Lung (tissue), 12 donors: ENCODE measurements around the gene CRMP1. TPM values are rescaled to one million over a fixed set of nuclear protein-coding genes. Genes with fewer than 3 reads are reported as not detected.

ENCODE experiments used
- ATAC-seq: fragments of 200-7000 bp; cut with Tn5 transposase; one replicate; pipeline ENCODE4 v1.9.1; 2020; ENCODE audit warnings: moderate number of reproducible peaks; ENCODE audit not compliant: insufficient read depth, low FRiP score
- DNase-seq, 3 donors: peaks; one replicate each; pipeline ENCODE4 v3.0.0-alpha.2; 2013 to 2017
- H3K27ac ChIP-seq, 2 donors: one replicate each; pipeline ENCODE4 v1.5.1; 2013; ENCODE audit warnings: mild to moderate bottlenecking in 2 of 2, moderate library complexity in 2 of 2, control low read depth in 1 of 2, inconsistent platforms in 1 of 2, low read depth in 1 of 2, low read length in 1 of 2
- H3K27me3 ChIP-seq, 3 donors: one replicate each; pipeline ENCODE4 v1.5.1; 2013; ENCODE audit warnings: low read length in 2 of 3; ENCODE audit not compliant: control insufficient read depth in 3 of 3, insufficient read depth in 3 of 3
- H3K36me3 ChIP-seq, 4 donors: one replicate each; pipeline ENCODE4 v1.5.1; 2013; ENCODE audit warnings: low read length in 4 of 4, mild to moderate bottlenecking in 1 of 4, moderate library complexity in 1 of 4; ENCODE audit not compliant: control insufficient read depth in 4 of 4, insufficient read depth in 4 of 4
- H3K4me1 ChIP-seq, 5 donors: one replicate each; pipeline ENCODE4 v1.5.1; 2013; ENCODE audit warnings: low read length in 5 of 5, mild to moderate bottlenecking in 2 of 5, moderate library complexity in 1 of 5; ENCODE audit not compliant: control insufficient read depth in 5 of 5, insufficient read depth in 5 of 5
- H3K4me3 ChIP-seq: one replicate; pipeline ENCODE4 v1.5.1; 2013; ENCODE audit warnings: mild to moderate bottlenecking, control low read depth, moderate library complexity
- H3K9ac ChIP-seq, 2 donors: one replicate each; pipeline ENCODE4 v1.5.1; 2013; ENCODE audit warnings: low read length in 2 of 2, control low read depth in 1 of 2; ENCODE audit not compliant: insufficient read depth in 1 of 2
- H3K9me3 ChIP-seq, 4 donors: one replicate each; pipeline ENCODE4 v1.5.1; 2013; ENCODE audit warnings: low read length in 3 of 4, mild to moderate bottlenecking in 1 of 4, moderate library complexity in 1 of 4; ENCODE audit not compliant: control insufficient read depth in 4 of 4, insufficient read depth in 3 of 4
- WGBS, 2 donors: extraction: QIAGEN DNeasy Blood & Tissue Kit; methylation state at CpG; one replicate each; pipeline ENCODE4 v1.1.7; 2013; 5-methylcytosine and 5-hydroxymethylcytosine counted together
- polyA plus RNA-seq, 2 donors: library from polyadenylated mRNA; stranded (reverse); fragments of 200-250 nt; gene quantifications; one replicate each; pipeline ENCODE4 v1.2.1, GENCODE V29; 2013
- total RNA-seq, 2 donors: library from RNA; depleted of rRNA in 1 of 2; stranded (reverse); fragments of >200 nt in 1 of 2; gene quantifications; one replicate each; pipeline ENCODE4 v1.2.1, GENCODE V29; 2014 to 2021
- TF ChIP-seq, protein P1 (sequence below): IDR thresholded peaks from 2 replicates; pipeline ENCODE4 v1.5.1; 2012; ENCODE audit warnings: mild to moderate bottlenecking; ENCODE audit errors: control extremely low read depth, extremely low read depth
- donor health status: control.
- donor health status: control.
- donor health status: Bipolar disorder and iron deficiency.
- donor health status: healthy.
- donor health status: DM: yes; HTN: yes; CAD: no.

CRMP1 gene
- total and polyA plus RNA-seq, 4 donors = 2.1 to 24.4 (median 4.6) TPM

GRCh38 chr4:5845035-5845905 is 47.6 kb downstream of the CRMP1 start:
- peaks cover 0 to 10% (median 5%) of the 10 kb centered on the region in 4 donors for H3K36me3 ChIP-seq
- no peak overlapping the region for H3K9ac ChIP-seq
- no peak overlapping the region for H3K27ac ChIP-seq
- TF ChIP-seq, protein P1, sequence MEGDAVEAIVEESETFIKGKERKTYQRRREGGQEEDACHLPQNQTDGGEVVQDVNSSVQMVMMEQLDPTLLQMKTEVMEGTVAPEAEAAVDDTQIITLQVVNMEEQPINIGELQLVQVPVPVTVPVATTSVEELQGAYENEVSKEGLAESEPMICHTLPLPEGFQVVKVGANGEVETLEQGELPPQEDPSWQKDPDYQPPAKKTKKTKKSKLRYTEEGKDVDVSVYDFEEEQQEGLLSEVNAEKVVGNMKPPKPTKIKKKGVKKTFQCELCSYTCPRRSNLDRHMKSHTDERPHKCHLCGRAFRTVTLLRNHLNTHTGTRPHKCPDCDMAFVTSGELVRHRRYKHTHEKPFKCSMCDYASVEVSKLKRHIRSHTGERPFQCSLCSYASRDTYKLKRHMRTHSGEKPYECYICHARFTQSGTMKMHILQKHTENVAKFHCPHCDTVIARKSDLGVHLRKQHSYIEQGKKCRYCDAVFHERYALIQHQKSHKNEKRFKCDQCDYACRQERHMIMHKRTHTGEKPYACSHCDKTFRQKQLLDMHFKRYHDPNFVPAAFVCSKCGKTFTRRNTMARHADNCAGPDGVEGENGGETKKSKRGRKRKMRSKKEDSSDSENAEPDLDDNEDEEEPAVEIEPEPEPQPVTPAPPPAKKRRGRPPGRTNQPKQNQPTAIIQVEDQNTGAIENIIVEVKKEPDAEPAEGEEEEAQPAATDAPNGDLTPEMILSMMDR = no peak
- ATAC-seq (no peak), DNase-seq (peak in 1 of 3 donors; percentile 34)
- H3K4me3 ChIP-seq = no peak overlapping the region
- H3K9me3 ChIP-seq = peaks cover 0 to 3% (median 0%) of the 10 kb centered on the region in 4 donors
- H3K4me1 ChIP-seq = peaks cover 0 to 26% (median 9%) of the 10 kb centered on the region in 5 donors
- WGBS, 2 donors = 67 to 75% methylated on average over 13 of the region's 13 CpGs
- H3K27me3 ChIP-seq = peaks cover 0 to 2% (median 0%) of the 10 kb centered on the region in 3 donors

DNA sequence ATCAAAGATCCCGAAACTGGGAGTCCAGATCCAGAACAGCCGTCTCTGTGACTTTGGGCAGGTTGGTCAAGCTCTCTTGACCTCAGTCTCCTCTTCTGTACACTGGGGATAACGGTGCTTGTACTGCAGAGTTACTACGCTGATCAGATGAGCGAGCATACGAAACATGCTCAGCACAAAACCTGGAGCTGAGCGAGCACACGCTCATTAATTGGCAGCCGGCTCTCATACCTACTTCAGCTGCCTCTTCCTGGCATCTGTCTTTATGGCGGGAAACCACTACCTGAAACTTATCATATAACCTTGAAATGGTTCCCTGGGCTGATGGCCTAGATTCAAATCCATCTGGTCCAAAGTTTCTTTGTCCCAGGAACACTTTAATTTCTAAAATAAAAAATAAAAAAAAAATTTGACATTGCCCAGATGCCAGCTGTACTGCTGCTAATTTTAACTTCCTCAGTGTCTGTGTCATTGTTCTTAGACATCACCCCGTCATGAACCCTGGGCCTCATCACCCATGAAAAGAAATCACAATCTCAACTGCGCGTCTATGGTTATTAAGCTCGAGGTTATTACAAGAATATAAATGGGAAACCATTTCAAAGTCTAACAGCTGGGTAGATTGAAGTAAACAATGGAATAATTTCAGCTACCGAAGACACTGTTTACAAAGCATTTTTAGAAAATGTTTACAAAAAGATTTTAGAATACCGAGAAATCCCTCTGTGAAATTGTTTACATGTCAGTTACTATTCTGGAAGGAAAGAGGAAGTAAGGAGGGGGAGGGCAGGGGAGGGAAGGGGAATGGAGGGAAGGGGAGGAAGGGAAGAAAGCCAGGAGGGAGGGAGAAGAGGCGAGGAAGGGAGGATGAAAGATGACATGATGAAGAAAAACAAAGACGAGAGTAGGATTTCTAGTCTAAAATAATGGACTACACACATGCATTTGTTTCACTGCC is 49.0 kb downstream of the CRMP1 start:
- ATAC-seq = no peak
- no peak overlapping the region for H3K27ac ChIP-seq
- H3K9ac ChIP-seq = no peak overlapping the region
- peaks cover 0 to 3% (median 0%) of the 10 kb centered on the region in 4 donors for H3K9me3 ChIP-seq
- peaks cover 0 to 2% (median 0%) of the 10 kb centered on the region in 3 donors for H3K27me3 ChIP-seq
- WGBS, 2 donors = 60 to 63% methylated on average over 18 of the region's 18 CpGs
- no peak overlapping the region for H3K4me3 ChIP-seq
- H3K36me3 ChIP-seq = peaks cover 0 to 8% (median 2%) of the 10 kb centered on the region in 4 donors
- peaks cover 0 to 32% (median 10%) of the 10 kb centered on the region in 5 donors for H3K4me1 ChIP-seq
- TF ChIP-seq, protein P1 = no peak
- DNase-seq = peak; percentile 50 to 90 (median 82)

- DNase-seq = no peak
- 92 to 94% methylated on average over 4 of the region's 4 CpGs for WGBS, 2 donors
- ATAC-seq = no peak
- H3K9ac ChIP-seq = no peak overlapping the region
- peaks cover 0 to 32% (median 10%) of the 10 kb centered on the region in 5 donors for H3K4me1 ChIP-seq
- no peak overlapping the region for H3K27ac ChIP-seq
- H3K4me3 ChIP-seq = no peak overlapping the region
- H3K36me3 ChIP-seq = peaks cover 0 to 12% (median 3%) of the 10 kb centered on the region in 4 donors
- H3K9me3 ChIP-seq = peaks cover 0 to 3% (median 0%) of the 10 kb centered on the region in 4 donors
- TF ChIP-seq, protein P1 = no peak
- H3K27me3 ChIP-seq = peaks cover 0 to 2% (median 0%) of the 10 kb centered on the region in 3 donors
Observed at GRCh38 chr4:5842456-5842855, 50.4 kb downstream of the CRMP1 start.
